GM19463 (cell line): Measurements from ENCODE around the gene FHOD1.

ENCODE experiments used
- ATAC-seq: cut with Tn5 transposase; IDR thresholded peaks from one replicate; pipeline ENCODE4 v1.9.1; 2021; ENCODE audit warnings: mild to moderate bottlenecking, moderate library complexity; ENCODE audit not compliant: unreplicated experiment

The FHOD1 gene

GRCh38 chr16:67193536-67193935 is 53.7 kb downstream of the FHOD1 start:
- no peak for ATAC-seq

DNA sequence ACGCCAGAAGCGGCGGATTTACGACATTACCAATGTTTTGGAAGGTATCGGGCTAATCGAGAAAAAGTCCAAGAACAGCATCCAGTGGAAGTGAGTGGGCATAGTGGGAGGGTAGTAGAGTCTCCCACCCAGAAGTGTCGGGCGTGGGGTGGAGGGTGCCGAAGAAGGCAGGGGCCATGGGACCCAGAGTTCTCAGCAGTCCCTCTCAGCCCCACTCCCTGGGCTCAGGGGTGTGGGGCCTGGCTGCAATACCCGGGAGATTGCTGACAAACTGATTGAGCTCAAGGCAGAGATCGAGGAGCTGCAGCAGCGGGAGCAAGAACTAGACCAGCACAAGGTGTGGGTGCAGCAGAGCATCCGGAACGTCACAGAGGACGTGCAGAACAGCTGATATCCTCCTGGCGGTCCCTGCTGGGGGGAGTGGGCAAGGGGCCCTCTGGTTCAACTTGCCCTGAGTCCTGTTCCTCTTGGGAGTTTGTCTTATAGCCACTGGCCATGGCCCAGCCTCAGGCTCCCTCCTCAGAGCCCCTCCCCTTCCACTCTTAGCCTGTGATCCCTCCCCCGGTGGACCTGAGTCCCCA is 54.4 kb downstream of the FHOD1 start:
- no peak for ATAC-seq

DNA sequence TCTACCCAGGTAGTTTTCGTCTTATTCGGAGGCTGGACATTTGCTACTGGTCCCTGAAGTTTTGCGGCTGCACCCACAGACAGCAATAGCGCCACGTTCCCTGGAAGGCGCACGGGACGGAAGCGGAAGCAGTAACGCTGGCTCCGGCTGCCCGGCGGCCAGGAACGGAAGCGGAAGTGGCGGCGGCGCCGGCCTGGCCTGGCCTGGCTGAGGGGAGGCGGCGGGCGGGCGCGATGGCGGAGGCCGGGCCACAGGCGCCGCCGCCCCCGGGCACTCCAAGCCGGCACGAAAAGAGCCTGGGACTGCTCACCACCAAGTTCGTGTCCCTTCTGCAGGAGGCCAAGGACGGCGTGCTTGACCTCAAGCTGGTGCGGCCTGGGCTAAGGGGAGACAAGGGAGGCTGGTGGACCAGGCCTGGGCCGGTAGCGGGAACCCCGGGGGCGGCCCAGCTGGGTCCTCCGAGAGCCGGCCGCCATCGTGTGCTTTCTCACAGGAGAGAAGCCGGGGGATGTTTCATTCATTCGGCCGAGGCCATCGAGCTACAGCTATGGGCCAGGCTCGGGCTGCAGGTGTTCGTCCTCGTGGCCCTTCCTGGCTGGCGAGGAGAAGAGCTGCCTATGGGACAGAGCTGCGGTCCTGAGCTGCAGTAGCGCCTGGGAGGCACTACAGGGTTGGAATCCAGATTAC is 55.1 kb downstream of the FHOD1 start, which contains the start of gene E2F4:
TSS of gene E2F4 (plus strand) at position 161 of the 687 bp plus-strand sequence. CDS start at position 234, 73 bp downstream.
- ATAC-seq, result peak; percentile 94

DNA sequence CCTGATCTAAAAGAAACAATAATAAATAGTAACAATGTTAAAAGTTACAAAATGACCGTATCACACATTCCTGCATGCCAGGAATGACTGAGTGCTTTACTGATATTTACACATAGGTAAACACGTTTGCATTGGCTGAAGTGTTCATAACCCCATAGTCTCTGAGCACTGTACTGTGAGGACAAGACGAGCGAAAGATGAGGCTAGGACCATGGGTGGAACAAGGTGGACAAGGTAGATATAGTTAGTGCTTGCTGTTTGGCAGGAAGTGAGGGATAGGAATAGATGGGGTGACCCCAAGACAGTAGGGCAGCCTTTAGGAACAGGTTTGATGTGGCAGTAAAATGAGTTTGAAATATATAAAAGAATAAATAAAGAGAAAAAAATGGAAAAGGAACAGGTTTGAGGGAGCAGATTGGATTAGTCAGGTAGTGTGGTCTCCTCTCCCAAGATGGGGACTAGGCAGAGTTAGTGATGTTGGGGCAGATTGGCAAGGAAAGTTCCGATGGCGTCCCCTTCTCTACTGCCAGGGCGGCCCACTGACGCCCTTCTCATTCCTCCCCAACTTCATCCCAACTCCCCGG is 55.8 kb downstream of the FHOD1 start:
- no peak for ATAC-seq

GRCh38 chr16:67190448-67191399 is 56.6 kb downstream of the FHOD1 start:
- ATAC-seq, result no peak

DNA sequence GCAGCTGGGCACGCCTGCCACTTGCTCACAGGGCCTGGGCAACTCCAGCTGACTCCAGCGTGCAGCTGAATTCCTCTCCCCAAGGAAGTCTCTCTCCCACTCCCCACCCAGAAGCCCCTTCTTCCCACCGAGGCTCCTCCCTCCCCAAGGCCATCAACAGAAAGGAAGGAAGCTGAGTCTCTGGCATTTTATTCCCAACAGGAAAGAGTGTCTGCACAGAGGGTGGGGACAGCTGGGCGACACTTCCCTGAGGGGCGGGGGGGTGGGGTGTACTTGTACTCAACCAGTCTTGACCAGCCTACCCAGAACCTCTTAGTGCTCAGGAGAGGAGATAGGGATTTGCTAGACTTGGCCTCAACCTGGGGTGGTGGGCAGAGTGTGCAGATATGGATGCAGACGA is 57.2 kb downstream of the FHOD1 start, which contains the start of gene EXOC3L1:
TSS of gene EXOC3L1 (minus strand) at position 96 of the 400 bp plus-strand sequence. CDS start 460 bp downstream, outside the sequence.
- no peak for ATAC-seq

GRCh38 chr16:67188798-67189197 is 58.5 kb downstream of the FHOD1 start:
- ATAC-seq, result no peak

GRCh38 chr16:67188323-67188722 is 59.0 kb downstream of the FHOD1 start:
- ATAC-seq, result no peak

DNA sequence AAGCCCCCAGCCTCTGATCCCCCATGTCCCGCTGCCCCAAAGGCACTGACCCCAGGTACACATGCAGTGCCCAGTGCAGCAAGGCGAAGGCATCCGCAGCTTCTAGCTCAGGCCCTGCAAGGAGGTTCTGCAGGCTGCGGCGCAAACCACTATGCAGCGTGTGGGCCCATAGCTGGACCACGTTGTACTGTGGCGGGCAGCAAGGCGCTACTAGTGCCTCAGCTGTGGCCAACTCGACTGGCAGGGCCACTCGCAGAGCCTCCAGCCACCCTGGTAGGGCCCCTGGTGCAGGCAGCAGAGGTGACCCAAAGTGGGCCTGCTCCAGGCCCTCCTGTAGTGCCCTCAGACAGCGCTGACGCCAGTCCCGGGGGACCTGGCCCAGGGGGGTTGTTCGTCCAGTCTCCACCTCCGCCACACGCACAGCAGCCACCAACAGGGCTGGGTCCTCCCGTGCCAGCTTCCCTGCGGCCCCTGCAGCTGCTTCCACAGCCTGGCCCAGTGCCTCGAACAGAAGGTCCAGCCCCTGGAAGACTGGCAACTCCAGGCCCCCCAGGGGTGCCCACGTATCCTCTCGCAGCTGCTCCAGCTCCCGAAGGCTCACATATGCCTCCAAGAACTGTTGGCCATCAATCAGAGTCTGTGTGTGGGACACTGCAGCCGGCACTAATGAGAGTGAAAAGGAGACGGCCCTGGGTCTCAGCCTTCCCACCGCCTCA is 59.9 kb downstream of the FHOD1 start:
- ATAC-seq, result no peak

DNA sequence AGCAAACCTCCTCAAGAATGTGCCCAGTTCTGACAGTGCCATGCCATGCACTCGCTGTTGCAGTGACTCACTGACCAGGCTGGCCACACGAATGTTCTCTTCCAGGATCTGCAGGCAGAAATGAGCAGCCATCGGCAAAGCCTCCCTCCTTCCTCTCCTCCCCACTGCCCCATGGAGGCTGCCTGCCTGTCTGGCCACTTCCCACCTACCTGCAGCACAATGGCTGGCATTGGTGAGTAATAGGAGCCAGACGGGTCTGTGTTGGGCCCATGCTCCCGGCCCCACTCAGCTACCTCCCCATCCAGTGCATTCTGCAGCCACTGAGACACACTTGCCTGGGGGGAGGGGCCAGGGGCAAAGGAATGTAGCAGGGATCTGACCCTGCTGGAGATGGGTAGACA is 60.7 kb downstream of the FHOD1 start:
- no peak for ATAC-seq

DNA sequence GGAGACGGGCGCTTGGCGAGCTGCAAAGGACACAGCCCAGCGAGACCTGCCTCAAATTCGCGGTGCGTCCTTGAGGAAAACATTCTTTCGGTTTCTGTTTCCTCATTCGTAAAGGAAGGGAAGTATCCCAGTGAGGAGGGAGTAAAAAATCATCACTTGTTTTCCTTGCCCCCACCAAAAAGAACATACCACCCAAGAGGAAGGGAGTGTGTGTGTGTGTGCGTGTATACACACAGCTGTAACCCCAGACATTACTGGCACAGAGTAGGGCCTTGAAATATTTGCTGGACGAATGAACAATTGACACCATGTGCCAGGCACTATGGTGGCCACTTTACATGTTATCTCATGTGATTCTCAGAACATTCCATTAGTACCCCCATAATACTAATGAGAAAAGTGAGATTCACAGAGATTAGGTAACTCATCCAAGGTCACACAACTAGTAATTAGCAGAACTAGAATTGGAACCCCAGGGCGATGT is 61.6 kb downstream of the FHOD1 start:
- ATAC-seq, result no peak

DNA sequence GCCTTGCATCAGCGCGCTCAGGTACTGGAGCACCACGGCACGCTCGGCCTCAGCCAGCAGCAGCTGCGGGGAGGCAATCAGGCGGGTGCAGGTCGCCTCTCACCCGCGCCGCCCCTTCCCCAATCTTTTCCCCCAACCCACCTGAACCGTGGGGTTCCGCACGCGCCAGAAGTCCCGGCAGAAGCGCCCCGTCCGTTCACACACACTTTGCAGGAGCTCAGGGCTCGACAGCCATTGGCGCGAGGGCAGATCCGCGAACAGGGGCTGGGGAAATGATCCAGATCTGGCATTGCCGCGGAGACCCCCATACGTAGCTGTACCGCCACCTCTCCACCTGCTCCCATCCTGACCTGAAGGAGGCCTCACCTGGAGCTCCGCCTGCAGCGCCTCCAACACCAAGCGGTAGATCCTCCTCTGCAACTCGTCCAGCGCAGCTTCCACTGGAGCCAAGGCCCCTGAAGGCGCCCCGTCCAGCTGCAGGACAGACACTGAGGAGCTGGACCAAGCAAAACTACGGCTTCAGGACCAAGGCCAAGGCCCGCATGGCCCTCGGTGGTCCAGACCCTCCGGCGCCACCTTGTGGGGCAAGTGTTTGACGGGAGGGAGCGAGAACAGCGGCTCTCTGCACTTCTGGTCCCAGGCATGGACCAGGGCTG is 62.2 kb downstream of the FHOD1 start:
- no peak for ATAC-seq

- peak; percentile 6 for ATAC-seq
Measured at GRCh38 chr16:67184453-67184994, 62.8 kb downstream of the FHOD1 start.

- ATAC-seq, result peak; percentile 94
Measured at GRCh38 chr16:67183627-67184452, 63.4 kb downstream of the FHOD1 start, which contains the start of gene MATCAP1. TSS of gene MATCAP1 (minus strand) at chr16:67183963. CDS start at chr16:67180610, 3,353 bp downstream.

- no peak for ATAC-seq
Measured at GRCh38 chr16:67183284-67183626, 64.0 kb downstream of the FHOD1 start.

GRCh38 chr16:67182288-67182687 is 65.0 kb downstream of the FHOD1 start:
- no peak for ATAC-seq

- no peak for ATAC-seq
Measured at GRCh38 chr16:67181346-67181745, 65.9 kb downstream of the FHOD1 start.

DNA sequence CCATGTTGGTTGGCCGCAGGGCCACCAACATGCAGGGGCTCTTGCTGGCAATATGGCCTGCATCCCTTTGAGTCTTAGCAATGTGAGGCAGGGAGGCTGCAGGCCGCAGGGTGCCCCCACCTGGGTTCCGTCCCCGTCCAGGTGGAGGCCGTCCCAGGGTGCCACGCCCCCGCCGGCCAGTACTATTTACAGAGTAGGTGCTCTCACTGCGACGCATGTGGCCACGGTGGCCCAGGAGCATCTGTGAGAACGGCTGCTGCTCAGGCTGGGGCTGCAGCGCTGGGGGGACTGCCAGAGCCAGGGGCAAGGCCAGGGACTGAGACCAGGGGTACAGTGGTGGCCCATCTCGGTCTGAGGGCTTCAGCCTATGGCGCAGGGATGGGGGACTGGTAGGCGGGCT is 67.1 kb downstream of the FHOD1 start:
- ATAC-seq, result no peak
